ENCODE results near the gene PRPF4.

PRPF4 gene

DNA sequence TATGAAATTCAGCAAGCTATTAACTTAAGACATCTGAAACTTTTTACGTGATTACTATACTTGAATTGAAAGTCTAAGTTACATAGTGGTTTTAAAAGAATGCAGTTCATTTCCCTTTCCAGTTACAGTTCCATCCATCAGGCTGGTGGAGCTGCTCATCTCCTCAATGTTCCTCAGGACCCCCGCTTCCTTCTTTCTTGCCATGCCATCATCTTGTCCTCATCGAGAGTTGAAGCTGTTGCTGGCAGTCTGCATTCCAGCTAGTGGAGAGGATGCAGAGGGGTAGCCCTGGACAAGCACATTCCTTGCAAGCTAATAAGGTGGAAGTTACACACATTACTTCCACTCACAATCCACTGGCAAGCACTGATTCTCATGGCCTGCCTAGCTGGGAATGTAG is 36.5 kb downstream of the PRPF4 start:
- Histone ChIP-seq H3K27me3 (ENCODE audit: control insufficient read depth, insufficient read depth, low read length) (no peaks in the 10 kb centered on the region), H3K9me3 (ENCODE audit: control insufficient read depth, insufficient read depth, low read length) (no peaks in the 10 kb centered on the region), H3K9ac (ENCODE audit: low read depth, low read length) (no peak overlapping the region), H3K4me3 (ENCODE audit: low read depth, low read length) (no peak overlapping the region), H3K4me1 (ENCODE audit: control insufficient read depth, insufficient read depth, low read length) (no peaks in the 10 kb centered on the region), H3K27ac (ENCODE audit: low read depth, low read length) (no peak overlapping the region), H3K36me3 (ENCODE audit: control insufficient read depth, insufficient read depth, low read length) (no peaks in the 10 kb centered on the region)

GRCh38 chr9:113313261-113313660 is 37.8 kb downstream of the PRPF4 start:
- no peak overlapping the region for H3K9ac ChIP-seq (ENCODE audit: low read depth, low read length)
- no peaks in the 10 kb centered on the region for H3K4me1 ChIP-seq (ENCODE audit: control insufficient read depth, insufficient read depth, low read length)
- H3K36me3 ChIP-seq (ENCODE audit: control insufficient read depth, insufficient read depth, low read length): no peaks in the 10 kb centered on the region
- no peak overlapping the region for H3K27ac ChIP-seq (ENCODE audit: low read depth, low read length)
- H3K4me3 ChIP-seq (ENCODE audit: low read depth, low read length): no peak overlapping the region
- H3K27me3 ChIP-seq (ENCODE audit: control insufficient read depth, insufficient read depth, low read length): no peaks in the 10 kb centered on the region
- H3K9me3 ChIP-seq (ENCODE audit: control insufficient read depth, insufficient read depth, low read length): no peaks in the 10 kb centered on the region

DNA sequence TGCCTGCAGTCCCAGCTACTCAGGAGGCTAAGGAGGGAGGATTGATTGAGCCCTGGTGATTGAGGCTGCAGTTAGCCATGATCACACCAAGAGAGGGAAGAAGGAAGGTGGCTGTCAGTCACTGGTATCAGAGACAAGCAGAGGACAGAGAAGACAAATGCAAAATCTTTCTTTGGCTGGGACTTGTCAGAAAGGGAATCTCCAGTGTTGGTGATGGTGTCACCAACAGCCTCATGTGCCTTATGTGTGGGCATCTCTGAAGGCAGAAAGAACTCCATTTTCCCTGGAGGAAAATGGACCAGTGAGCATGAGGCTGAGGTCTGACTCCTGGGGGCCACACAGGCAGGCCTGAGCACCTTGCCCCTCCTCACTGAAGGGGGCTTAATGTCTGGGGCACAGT is 39.8 kb downstream of the PRPF4 start:
- H3K36me3 ChIP-seq (ENCODE audit: control insufficient read depth, insufficient read depth, low read length): no peaks in the 10 kb centered on the region
- no peaks in the 10 kb centered on the region for H3K4me1 ChIP-seq (ENCODE audit: control insufficient read depth, insufficient read depth, low read length)
- no peak overlapping the region for H3K9ac ChIP-seq (ENCODE audit: low read depth, low read length)
- H3K9me3 ChIP-seq (ENCODE audit: control insufficient read depth, insufficient read depth, low read length): no peaks in the 10 kb centered on the region
- H3K27me3 ChIP-seq (ENCODE audit: control insufficient read depth, insufficient read depth, low read length): no peaks in the 10 kb centered on the region
- H3K27ac ChIP-seq (ENCODE audit: low read depth, low read length): no peak overlapping the region
- H3K4me3 ChIP-seq (ENCODE audit: low read depth, low read length): no peak overlapping the region

DNA sequence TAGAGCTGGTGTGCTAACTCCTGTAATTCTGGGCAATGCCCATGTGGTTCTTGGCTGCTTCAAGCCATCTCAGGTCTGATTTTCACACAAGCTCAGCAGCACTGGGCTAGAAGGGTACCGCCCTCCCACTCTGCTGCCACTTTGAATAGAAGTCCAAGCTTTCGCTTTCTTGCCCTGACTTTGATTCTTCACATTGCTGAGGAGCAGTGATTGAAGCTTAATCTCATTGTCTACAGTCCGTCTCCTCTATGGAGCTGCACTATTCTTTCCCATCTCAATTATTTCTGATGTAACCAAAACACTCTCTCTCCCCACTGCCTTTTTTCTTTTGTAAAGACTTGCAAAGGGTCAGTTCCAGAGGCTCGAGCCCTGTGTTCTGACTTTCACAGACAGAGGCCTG is 40.6 kb downstream of the PRPF4 start:
- no peaks in the 10 kb centered on the region for H3K9me3 ChIP-seq (ENCODE audit: control insufficient read depth, insufficient read depth, low read length)
- H3K27me3 ChIP-seq (ENCODE audit: control insufficient read depth, insufficient read depth, low read length): no peaks in the 10 kb centered on the region

GRCh38 chr9:113317777-113318176 is 42.3 kb downstream of the PRPF4 start:
- Histone ChIP-seq H3K36me3 (ENCODE audit: control insufficient read depth, insufficient read depth, low read length) (no peaks in the 10 kb centered on the region), H3K4me1 (ENCODE audit: control insufficient read depth, insufficient read depth, low read length) (no peaks in the 10 kb centered on the region), H3K27me3 (ENCODE audit: control insufficient read depth, insufficient read depth, low read length) (no peaks in the 10 kb centered on the region), H3K4me3 (ENCODE audit: low read depth, low read length) (no peak overlapping the region), H3K9me3 (ENCODE audit: control insufficient read depth, insufficient read depth, low read length) (no peaks in the 10 kb centered on the region), H3K9ac (ENCODE audit: low read depth, low read length) (no peak overlapping the region), H3K27ac (ENCODE audit: low read depth, low read length) (no peak overlapping the region)

More for the DNA sequence above, 40.6 kb downstream of the PRPF4 start:
- Histone ChIP-seq H3K4me1 (ENCODE audit: control insufficient read depth, insufficient read depth, low read length) (no peaks in the 10 kb centered on the region), H3K36me3 (ENCODE audit: control insufficient read depth, insufficient read depth, low read length) (no peaks in the 10 kb centered on the region), H3K9ac (ENCODE audit: low read depth, low read length) (no peak overlapping the region), H3K4me3 (ENCODE audit: low read depth, low read length) (no peak overlapping the region), H3K27ac (ENCODE audit: low read depth, low read length) (no peak overlapping the region)

- no peak overlapping the region for H3K27ac ChIP-seq (ENCODE audit: low read depth, low read length)
- H3K27me3 ChIP-seq (ENCODE audit: control insufficient read depth, insufficient read depth, low read length): no peaks in the 10 kb centered on the region
- no peak overlapping the region for H3K9ac ChIP-seq (ENCODE audit: low read depth, low read length)
- H3K4me3 ChIP-seq (ENCODE audit: low read depth, low read length): no peak overlapping the region
- no peaks in the 10 kb centered on the region for H3K36me3 ChIP-seq (ENCODE audit: control insufficient read depth, insufficient read depth, low read length)
- H3K9me3 ChIP-seq (ENCODE audit: control insufficient read depth, insufficient read depth, low read length): no peaks in the 10 kb centered on the region
- H3K4me1 ChIP-seq (ENCODE audit: control insufficient read depth, insufficient read depth, low read length): no peaks in the 10 kb centered on the region
Observed at GRCh38 chr9:113319054-113319453, 43.6 kb downstream of the PRPF4 start.

DNA sequence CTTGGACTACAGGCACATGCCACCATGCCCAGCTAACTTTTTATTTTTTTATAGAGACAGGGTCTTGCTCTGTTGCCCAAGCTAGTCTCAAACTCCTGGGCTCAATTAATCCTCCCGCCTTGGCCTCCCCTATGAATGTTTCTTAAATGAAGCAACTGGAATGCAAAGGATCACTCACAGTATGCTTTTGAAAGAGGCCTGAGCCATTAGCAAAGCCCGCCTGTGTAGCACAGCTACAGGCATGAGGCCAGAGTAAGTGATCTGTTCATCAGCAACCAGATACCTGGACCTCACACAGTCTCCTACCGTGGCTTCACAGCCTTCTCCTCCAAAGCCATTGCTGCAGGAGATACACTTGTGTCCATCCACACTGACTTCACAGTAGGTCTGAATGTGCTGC is 44.6 kb downstream of the PRPF4 start:
- Histone ChIP-seq H3K4me3 (ENCODE audit: low read depth, low read length) (no peak overlapping the region), H3K27ac (ENCODE audit: low read depth, low read length) (no peak overlapping the region), H3K4me1 (ENCODE audit: control insufficient read depth, insufficient read depth, low read length) (no peaks in the 10 kb centered on the region), H3K27me3 (ENCODE audit: control insufficient read depth, insufficient read depth, low read length) (no peaks in the 10 kb centered on the region), H3K36me3 (ENCODE audit: control insufficient read depth, insufficient read depth, low read length) (no peaks in the 10 kb centered on the region), H3K9ac (ENCODE audit: low read depth, low read length) (no peak overlapping the region), H3K9me3 (ENCODE audit: control insufficient read depth, insufficient read depth, low read length) (no peaks in the 10 kb centered on the region)

DNA sequence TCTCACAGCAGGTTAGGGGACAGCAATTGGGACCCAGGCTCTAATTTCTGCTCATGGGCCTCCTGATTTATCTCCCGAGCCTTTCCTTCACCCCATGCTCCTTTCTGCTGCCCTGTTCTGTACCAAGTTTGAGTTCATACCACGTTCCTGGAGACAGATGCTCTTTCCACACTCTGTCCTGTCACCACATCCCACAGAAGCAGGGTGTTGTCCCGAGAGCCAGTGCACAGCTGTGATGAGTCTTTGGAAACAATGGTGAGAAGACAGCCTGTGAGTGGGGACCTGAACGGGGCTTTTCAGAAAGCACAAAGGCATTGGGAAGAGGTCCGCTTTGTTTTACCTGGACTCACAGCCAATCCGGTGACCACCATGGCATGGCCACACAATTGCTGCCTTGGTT is 47.2 kb downstream of the PRPF4 start:
- no peak overlapping the region for H3K27ac ChIP-seq (ENCODE audit: low read depth, low read length)
- H3K27me3 ChIP-seq (ENCODE audit: control insufficient read depth, insufficient read depth, low read length): no peaks in the 10 kb centered on the region
- no peaks in the 10 kb centered on the region for H3K4me1 ChIP-seq (ENCODE audit: control insufficient read depth, insufficient read depth, low read length)
- no peak overlapping the region for H3K9ac ChIP-seq (ENCODE audit: low read depth, low read length)
- H3K36me3 ChIP-seq (ENCODE audit: control insufficient read depth, insufficient read depth, low read length): no peaks in the 10 kb centered on the region
- no peaks in the 10 kb centered on the region for H3K9me3 ChIP-seq (ENCODE audit: control insufficient read depth, insufficient read depth, low read length)
- no peak overlapping the region for H3K4me3 ChIP-seq (ENCODE audit: low read depth, low read length)

GRCh38 chr9:113326230-113326629 is 50.8 kb downstream of the PRPF4 start:
- H3K9me3 ChIP-seq (ENCODE audit: control insufficient read depth, insufficient read depth, low read length): no peaks in the 10 kb centered on the region
- H3K9ac ChIP-seq (ENCODE audit: low read depth, low read length): no peak overlapping the region
- H3K27me3 ChIP-seq (ENCODE audit: control insufficient read depth, insufficient read depth, low read length): no peaks in the 10 kb centered on the region
- no peaks in the 10 kb centered on the region for H3K36me3 ChIP-seq (ENCODE audit: control insufficient read depth, insufficient read depth, low read length)
- H3K4me3 ChIP-seq (ENCODE audit: low read depth, low read length): no peak overlapping the region
- no peaks in the 10 kb centered on the region for H3K4me1 ChIP-seq (ENCODE audit: control insufficient read depth, insufficient read depth, low read length)
- H3K27ac ChIP-seq (ENCODE audit: low read depth, low read length): no peak overlapping the region

DNA sequence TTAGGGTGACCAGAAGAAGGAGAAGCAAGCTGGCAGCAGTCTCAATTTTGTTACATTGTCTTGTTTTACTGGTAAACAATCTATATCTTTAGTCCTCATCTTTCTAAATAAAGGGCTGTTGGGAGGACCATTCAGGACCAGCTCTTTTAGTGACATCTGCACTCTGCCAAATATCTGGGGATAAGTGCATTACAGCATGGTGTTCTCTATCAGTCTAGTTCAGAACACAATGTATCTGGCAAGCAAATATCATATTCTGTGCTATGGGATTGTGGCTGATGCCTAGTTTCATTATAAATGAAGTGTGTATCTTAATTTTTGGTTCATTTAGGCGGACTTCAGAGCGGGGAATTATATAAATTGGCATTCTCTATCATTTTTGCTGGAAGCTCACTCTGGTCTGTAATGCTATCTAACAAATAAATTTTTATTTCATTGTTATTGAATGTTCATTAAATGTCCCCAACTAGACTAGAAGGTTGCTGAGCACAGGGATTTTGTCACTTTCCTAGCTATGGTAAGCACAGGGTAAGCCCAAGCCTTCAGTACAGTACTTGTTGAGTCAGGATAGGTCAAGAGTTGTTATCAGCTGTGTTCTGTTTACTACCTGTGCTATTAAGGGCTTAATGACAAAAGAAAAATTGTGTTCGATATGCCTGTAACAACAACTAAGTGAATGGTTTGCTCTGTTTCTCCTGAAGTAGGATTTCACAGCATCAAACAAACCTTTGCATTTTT is 52.8 kb downstream of the PRPF4 start:
- no peaks in the 10 kb centered on the region for H3K27me3 ChIP-seq (ENCODE audit: control insufficient read depth, insufficient read depth, low read length)
- no peak overlapping the region for H3K27ac ChIP-seq (ENCODE audit: low read depth, low read length)
- H3K4me1 ChIP-seq (ENCODE audit: control insufficient read depth, insufficient read depth, low read length): no peaks in the 10 kb centered on the region
- no peak overlapping the region for H3K4me3 ChIP-seq (ENCODE audit: low read depth, low read length)
- H3K9ac ChIP-seq (ENCODE audit: low read depth, low read length): no peak overlapping the region
- no peaks in the 10 kb centered on the region for H3K36me3 ChIP-seq (ENCODE audit: control insufficient read depth, insufficient read depth, low read length)
- H3K9me3 ChIP-seq (ENCODE audit: control insufficient read depth, insufficient read depth, low read length): no peaks in the 10 kb centered on the region

- Histone ChIP-seq H3K4me3 (ENCODE audit: low read depth, low read length) (no peak overlapping the region), H3K9ac (ENCODE audit: low read depth, low read length) (no peak overlapping the region), H3K9me3 (ENCODE audit: control insufficient read depth, insufficient read depth, low read length) (no peaks in the 10 kb centered on the region), H3K27me3 (ENCODE audit: control insufficient read depth, insufficient read depth, low read length) (no peaks in the 10 kb centered on the region), H3K27ac (ENCODE audit: low read depth, low read length) (no peak overlapping the region), H3K4me1 (ENCODE audit: control insufficient read depth, insufficient read depth, low read length) (no peaks in the 10 kb centered on the region), H3K36me3 (ENCODE audit: control insufficient read depth, insufficient read depth, low read length) (no peaks in the 10 kb centered on the region)
Observed at GRCh38 chr9:113331780-113332179, 56.3 kb downstream of the PRPF4 start.
